IPS-18c (cell line): ENCODE data around the gene PGAM1.
"Not testable (repeated sequence)": the region's sequence is repeated elsewhere in the genome, so short reads cannot be mapped to it uniquely, and the experiment has no call there.

Experiments
- H3K4me3 ChIP-seq: 2 replicates; pipeline ENCODE4 v1.7.0; 2013; ENCODE audit warnings: low read depth, mild to moderate bottlenecking, low read length, moderate library complexity; ENCODE audit not compliant: insufficient read depth
- H3K9me3 ChIP-seq: one replicate; pipeline ENCODE4 v1.6.1; 2013; ENCODE audit warnings: mild to moderate bottlenecking, low read length, moderate library complexity; ENCODE audit not compliant: control insufficient read depth, insufficient read depth

Gene PGAM1

GRCh38 chr10:97445357-97445721, 19.3 kb downstream of the PGAM1 start:
- Histone ChIP-seq H3K9me3 (no peaks in the 10 kb centered on the region), H3K4me3 (peak overlapping the region; percentile 99)

GRCh38 chr10:97445722-97446639, 20.0 kb downstream of the PGAM1 start, which contains the start of the genes EXOSC1 and ZDHHC16:
Gene EXOSC1, minus strand, starts transcription at chr10:97446006. Its CDS starts 21 bp downstream, at chr10:97445985.
Gene ZDHHC16, plus strand, starts transcription at chr10:97446175. Its CDS starts 5,501 bp downstream, at chr10:97451676.
- no peaks in the 10 kb centered on the region for H3K9me3 ChIP-seq
- peak within 1 kb of the TSS; percentile 99 for H3K4me3 ChIP-seq

- Histone ChIP-seq H3K9me3 (no peaks in the 10 kb centered on the region), H3K4me3 (no peak overlapping the region)
Measured at GRCh38 chr10:97450828-97451227, 24.8 kb downstream of the PGAM1 start.

- no peaks in the 10 kb centered on the region for H3K9me3 ChIP-seq
- no peak overlapping the region for H3K4me3 ChIP-seq
Measured at GRCh38 chr10:97451605-97452004, 25.6 kb downstream of the PGAM1 start.

- H3K9me3 ChIP-seq = no peaks in the 10 kb centered on the region
- no peak overlapping the region for H3K4me3 ChIP-seq
Measured at GRCh38 chr10:97452352-97452751, 26.4 kb downstream of the PGAM1 start.

- H3K4me3 ChIP-seq = no peak overlapping the region
- no peaks in the 10 kb centered on the region for H3K9me3 ChIP-seq
Measured at GRCh38 chr10:97454330-97455036, 28.5 kb downstream of the PGAM1 start.

- Histone ChIP-seq H3K9me3 (no peaks in the 10 kb centered on the region), H3K4me3 (no peak overlapping the region)
Measured at GRCh38 chr10:97456034-97456685, 30.2 kb downstream of the PGAM1 start.

GRCh38 chr10:97456686-97457065, 30.7 kb downstream of the PGAM1 start:
- H3K4me3 ChIP-seq = no peak overlapping the region
- H3K9me3 ChIP-seq = no peaks in the 10 kb centered on the region

- no peak overlapping the region for H3K4me3 ChIP-seq
Measured at GRCh38 chr10:97459111-97459510, 33.1 kb downstream of the PGAM1 start.

GRCh38 chr10:97459933-97460332, 33.9 kb downstream of the PGAM1 start:
- Histone ChIP-seq H3K9me3 (no peaks in the 10 kb centered on the region), H3K4me3 (no peak overlapping the region)

More at GRCh38 chr10:97459111-97459510, 33.1 kb downstream of the PGAM1 start:
- H3K9me3 ChIP-seq = no peaks in the 10 kb centered on the region

- no peak overlapping the region for H3K4me3 ChIP-seq
- no peaks in the 10 kb centered on the region for H3K9me3 ChIP-seq
Measured at GRCh38 chr10:97462309-97462708, 36.3 kb downstream of the PGAM1 start.

GRCh38 chr10:97463363-97464132, 37.6 kb downstream of the PGAM1 start:
- no peak overlapping the region for H3K4me3 ChIP-seq
- H3K9me3 ChIP-seq = no peaks in the 10 kb centered on the region

- Histone ChIP-seq H3K9me3 (no peaks in the 10 kb centered on the region), H3K4me3 (no peak overlapping the region)
Measured at GRCh38 chr10:97464226-97464625, 38.2 kb downstream of the PGAM1 start.

GRCh38 chr10:97465982-97466381, 40.0 kb downstream of the PGAM1 start:
- Histone ChIP-seq H3K9me3 (no peaks in the 10 kb centered on the region), H3K4me3 (no peak overlapping the region)

GRCh38 chr10:97466755-97467154, 40.8 kb downstream of the PGAM1 start:
- H3K4me3 ChIP-seq = no peak overlapping the region
- no peaks in the 10 kb centered on the region for H3K9me3 ChIP-seq

- Histone ChIP-seq H3K9me3 (no peaks in the 10 kb centered on the region), H3K4me3 (no peak overlapping the region)
Measured at GRCh38 chr10:97468162-97468561, 42.2 kb downstream of the PGAM1 start.

- not testable (repeated sequence) for H3K4me3 ChIP-seq, H3K9me3 ChIP-seq
Measured at GRCh38 chr10:97468781-97469180, 42.8 kb downstream of the PGAM1 start.
